Erythroblast (primary cell): Measurements from ENCODE around the gene ANAPC2.

Source experiments
- DNase-seq, 2 experiments: peaks; one replicate each; lab custom pipeline; 2025; lab: John Stamatoyannopoulos, UW
- GATA1 ChIP-seq: IDR thresholded peaks from 2 replicates; pipeline ENCODE4 v1.6.1; 2011; ENCODE audit warnings: low read depth, mild to moderate bottlenecking, control low read depth, low read length, moderate library complexity
- POLR2A ChIP-seq: IDR thresholded peaks from 2 replicates; pipeline ENCODE4 v1.6.1; 2011; ENCODE audit warnings: mild to moderate bottlenecking, low read length

The ANAPC2 gene

DNA sequence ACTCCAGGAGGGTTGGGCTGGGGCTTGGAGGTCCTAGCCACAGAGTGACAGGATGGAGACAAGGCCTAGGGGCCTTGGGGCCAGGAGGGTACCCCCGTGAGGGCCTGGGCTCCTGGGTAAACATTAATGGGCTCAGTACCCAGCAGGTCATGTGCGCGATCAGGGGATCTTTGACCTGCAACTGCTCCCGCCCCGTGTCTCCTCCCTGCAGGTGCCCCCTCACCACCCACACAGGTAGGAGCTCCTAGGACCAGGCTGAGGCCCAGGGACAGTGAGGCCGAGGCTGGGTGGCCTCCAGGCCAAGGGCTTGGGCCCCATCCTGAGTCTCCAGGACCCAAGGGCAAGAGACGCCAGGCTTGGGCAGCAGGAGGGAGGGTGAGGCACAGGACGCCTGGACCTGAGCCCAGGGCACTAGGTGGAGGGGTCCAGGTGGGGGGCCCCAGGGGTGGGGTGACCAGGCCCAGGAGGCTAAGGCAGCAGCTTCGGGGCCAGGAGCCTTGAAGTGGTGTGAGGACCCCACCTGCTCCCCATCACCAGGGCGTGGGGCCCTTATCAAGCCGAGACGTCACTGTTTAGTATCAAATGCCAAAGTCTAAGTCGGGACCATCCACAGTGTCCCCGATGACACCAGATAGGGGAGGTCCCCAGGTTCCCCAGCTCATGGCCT lies 42.5 kb upstream of the ANAPC2 start, which contains the start of gene SLC34A3:
Gene SLC34A3, plus strand, starts transcription at position 197 of the 667 bp plus-strand sequence. CDS start 802 bp downstream, outside the sequence.
- DNase-seq: no peak
- TF ChIP-seq POLR2A (no peak), GATA1 (no peak)

DNA sequence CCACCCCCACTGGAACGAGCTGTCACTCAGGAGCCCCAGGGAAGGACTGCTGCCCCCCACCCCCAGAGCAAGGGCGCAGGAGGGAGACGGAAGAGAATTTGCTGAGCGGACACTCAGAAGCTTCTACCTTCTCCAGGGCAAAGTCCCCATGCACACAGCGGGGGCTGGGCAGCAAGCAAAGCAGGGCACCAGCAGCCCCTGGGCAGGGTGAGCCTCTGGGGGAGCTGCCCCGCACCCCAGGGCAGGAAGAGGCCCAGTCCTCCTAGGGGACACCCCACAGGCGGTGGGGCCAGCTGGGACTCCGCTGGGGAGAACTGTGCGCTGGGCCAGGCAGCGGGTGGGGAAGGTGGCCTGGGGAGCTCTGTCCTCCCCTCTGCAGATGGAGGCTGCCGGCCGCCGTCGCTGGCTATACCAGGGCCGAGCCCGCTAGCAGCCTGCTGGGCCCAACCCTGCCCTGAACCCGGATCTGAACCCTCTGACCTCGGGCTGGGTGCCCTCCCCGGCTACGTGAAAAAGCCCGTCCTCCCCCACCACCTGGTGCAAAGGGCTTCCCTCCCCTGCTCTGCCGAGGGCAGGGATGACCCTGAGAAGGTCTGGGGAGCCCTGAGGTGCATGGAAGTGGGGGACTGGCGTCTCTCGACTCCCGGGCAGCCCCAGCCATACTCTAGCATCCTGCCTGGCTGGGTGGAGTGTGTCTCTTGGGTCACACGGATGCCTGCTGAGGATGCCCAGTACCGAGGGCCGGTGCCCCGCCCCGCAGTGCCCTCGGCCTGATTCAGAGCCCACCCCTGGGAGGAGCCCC lies 41.7 kb upstream of the ANAPC2 start:
- no peak for DNase-seq
- TF ChIP-seq GATA1 (no peak), POLR2A (no peak)

DNA sequence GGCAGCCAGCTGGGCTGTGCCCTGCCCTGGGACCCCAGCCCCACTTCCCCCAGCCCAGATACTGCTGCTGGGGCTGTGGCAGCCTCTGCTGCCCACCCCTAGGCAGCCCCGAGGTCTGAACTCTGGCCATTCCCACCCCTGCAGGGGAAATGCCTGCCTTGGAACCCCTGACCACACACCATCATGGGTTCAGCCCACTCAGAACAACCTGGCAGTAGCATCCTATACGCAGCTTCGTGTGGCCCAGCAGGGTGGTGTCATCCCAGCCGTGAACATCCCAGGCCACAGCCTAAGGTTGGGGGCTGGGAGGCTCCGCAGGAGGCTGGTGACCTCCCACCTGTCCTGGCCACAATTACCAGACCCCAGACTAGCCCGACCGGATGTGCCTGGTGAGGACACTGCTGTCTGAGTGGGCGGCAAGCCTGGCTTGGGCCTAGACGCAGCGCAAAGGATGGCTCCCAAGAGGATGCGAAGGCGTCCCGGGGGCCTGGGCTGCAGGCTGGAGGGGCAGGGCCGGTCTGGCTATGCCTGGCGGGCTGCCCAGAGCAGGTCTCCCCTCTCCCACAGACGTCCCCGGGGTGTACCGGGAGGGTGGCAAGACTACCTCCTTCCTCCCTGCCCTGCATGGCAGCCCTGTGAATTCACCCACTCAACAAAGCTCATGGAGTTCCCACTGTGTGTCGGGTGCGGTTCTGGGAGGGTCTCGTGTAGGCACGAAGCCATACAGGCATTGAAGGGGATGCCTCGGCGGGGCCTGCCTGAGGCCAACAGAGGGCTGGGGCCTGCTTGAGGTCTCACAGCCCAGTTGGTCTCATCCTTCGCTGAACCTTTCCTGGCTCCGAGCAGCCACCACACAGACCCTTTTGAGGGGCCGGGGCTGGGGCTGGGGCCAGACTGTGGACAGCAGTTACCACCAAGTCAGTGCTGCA lies 40.9 kb upstream of the ANAPC2 start:
- no peak for DNase-seq
- no peak for TF ChIP-seq POLR2A
- TF ChIP-seq GATA1: no peak

DNA sequence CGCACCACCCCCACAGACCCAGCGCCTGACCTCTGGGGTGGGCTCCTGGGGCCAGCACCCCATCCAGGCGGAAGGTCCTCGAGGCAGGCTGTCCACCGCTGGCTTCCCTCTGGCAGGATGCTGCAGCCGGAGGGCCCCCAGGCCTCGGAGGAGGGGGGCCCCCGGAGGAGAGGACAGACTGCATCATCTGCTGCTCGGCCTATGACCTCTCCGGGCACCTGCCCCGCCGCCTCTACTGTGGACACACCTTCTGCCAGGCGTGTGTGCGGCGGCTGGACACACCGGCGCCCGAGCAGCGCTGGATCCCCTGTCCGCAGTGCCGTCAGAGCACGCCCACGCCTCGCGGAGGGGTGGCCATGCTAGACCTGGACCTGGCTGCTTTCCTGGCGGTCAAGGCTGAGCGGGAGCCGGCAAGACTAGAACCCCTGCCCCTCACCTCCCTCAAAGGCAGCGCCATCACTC lies 40.2 kb upstream of the ANAPC2 start:
- TF ChIP-seq GATA1: no peak
- TF ChIP-seq POLR2A: no peak
- no peak for DNase-seq

DNA sequence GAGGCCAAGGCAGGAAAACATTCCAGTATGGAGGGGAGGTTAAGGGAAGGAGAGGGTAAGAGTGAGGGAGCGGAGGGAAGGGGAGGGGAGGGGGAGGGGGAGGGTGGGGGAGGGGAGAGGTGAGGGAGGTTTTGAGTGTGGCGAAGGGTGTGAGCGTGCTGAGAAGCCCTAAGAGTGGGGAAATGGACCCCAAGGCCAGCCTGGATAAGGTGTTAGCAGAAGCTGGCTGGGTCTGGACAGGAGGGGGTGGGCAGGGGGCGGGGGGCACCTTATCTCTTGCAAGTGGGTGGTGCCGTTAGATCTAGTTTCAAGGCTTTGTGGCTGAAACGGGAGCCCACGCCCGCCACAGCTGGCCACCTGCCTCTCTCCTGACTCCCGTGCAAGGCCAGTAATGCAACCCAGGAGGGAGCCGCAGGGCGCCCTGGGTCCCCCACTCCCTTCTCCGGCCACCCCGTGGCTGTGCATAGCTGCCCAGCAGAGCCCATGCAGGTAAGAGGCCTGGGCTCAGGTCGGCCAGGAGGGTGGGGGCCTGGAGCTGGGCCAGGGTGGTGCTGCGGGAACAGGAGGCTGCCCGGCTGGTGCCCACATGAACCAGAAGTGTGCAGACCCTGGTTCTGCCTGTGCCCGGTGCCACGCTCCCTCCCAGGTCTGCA lies 39.6 kb upstream of the ANAPC2 start:
- DNase-seq: no peak

DNA sequence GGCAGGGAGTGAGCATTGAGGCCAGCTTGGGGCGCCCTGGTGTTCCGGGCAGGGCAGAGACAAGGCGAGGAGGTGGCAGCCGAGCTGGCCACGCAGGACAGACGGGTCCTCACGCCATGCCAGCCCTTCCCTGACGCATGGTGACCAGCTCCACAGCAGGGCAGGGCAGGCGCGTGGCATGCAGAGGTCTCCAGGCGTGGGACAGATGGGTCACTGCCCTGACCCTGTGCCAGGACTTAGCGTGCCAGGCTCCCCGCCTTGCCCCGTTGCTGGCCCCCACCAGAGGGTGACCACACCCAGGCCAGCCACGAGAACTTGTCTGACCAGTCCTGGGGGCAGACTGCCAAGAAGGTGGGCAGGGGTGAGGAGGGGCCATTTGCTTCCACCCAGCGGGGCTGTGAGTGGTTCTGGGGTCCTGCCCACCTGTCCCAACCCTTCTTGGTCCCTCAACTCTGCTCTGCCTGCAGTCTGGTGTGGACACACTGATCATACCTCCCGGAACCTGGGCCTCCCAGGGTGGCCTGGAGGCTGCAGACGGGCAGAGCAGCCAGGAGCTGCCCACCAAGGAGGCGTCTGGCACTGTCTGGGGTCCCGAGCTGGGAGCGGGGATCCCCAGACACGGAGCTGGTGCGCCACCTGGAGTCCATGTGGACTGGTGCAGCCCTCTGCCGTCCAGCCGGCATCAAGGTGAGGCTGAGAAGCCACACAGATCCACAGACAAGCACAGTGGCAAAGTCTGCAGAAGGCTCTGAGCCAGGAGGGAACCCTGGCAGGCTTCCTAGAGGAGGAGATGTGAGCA lies 38.9 kb upstream of the ANAPC2 start, which contains the start of gene RNF224:
Gene RNF224, plus strand, starts transcription at position 449 of the 799 bp plus-strand sequence. CDS start 834 bp downstream, outside the sequence.
- TF ChIP-seq GATA1: no peak
- no peak for TF ChIP-seq POLR2A
- DNase-seq: peak; percentile 80 to 88

More for the DNA sequence above, 39.6 kb upstream of the ANAPC2 start:
- TF ChIP-seq POLR2A (no peak), GATA1 (no peak)

DNA sequence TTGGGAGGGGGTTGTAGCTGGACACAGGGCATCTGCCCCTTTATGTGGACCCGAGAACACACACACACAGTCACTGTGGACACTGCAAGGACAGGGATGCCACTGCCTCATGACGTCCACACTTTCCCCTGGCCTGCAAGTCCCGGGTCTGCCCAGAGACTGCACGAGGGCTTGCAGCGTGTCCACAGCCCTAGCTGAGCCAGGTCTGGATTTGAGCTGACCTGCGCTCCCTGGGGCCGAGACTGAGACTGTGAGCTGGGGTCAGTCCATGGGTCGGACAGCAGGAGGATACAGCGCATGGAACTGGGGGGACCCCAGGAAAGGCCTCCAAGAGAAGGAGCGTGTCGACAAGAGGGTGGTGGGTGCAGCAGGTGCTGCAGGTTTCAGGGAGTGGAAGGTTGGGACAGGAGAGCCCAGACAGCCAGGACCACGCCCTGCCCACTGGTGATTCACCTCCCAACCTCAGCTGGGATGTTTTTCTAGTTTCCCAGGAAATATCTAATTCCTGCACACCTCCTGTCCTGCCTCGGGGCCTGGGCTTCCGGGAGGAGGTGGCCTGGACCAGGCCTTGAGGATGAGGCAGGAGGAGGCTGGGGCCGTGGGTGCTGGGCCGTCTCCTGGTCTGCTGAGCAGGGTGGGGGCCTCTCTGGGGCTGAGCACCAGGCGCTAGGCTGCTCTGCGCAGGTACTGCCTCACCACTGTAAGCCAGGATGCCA lies 38.1 kb upstream of the ANAPC2 start:
- TF ChIP-seq POLR2A: no peak
- TF ChIP-seq GATA1: no peak
- no peak for DNase-seq

DNA sequence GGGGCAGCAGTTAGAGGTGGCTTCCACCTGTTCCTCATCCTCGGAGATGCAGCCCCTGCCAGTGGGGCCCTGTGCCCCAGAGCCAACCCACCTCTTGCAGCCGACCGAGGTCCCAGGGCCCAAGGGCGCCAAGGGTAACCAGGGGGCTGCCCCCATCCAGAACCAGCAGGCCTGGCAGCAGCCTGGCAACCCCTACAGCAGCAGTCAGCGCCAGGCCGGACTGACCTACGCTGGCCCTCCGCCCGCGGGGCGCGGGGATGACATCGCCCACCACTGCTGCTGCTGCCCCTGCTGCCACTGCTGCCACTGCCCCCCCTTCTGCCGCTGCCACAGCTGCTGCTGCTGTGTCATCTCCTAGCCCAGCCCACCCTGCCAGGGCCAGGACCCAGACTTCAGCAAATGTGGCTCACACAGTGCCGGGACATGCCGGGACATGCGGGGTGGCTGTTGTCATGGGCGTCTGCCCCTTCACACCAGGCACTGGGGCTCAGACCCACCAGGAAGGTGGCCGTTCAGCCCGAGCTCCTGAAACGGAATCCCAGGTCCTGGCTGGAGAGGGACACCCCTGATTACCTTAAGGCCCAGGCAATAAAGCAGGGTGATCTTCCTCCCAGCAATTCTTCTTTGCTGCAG lies 37.5 kb upstream of the ANAPC2 start:
- no peak for DNase-seq
- TF ChIP-seq GATA1 (no peak), POLR2A (no peak)

DNA sequence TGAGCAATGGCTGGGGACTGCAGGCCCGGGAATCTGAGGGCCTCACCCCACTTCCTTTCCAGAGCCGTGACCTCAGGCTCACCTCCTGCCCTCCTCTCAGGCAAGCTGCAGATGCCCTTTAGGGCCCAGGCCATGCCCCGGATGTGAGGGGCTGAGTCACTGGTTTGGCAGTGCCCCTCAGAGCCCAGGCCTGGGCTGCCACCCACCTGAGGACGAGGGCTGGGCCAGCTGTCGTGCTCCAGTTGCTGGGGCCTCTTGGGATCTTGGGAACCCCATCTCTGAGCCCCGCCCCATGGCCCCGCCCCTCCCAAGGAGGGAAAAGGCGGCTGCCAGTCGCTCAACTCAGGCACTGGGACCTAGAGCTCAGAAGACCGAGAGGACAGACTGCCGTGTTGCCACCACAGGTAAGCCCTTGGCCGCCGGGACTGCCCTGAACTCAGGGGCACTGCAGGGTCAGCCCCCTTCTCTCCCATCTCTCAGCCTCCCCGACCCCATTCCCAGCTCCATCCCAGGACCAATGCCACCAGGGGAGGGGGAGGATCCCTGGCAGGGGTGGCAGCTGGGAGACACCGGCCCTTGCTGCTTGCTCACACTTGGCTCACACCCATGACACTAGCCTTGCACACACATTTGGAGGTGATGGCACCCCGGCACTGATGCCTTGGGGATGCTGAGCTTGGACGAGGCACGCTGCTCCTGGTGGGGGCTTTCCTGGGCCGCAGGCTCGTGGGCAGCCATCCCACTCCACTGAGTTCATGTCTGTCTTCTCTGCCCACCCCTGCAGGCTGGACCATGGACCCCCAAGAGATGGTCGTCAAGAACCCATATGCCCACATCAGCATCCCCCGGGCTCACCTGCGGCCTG lies 36.7 kb upstream of the ANAPC2 start, which contains the start of gene CYSRT1:
Gene CYSRT1, plus strand, starts transcription at position 345 of the 865 bp plus-strand sequence. Its CDS starts 448 bp downstream, at position 793.
- DNase-seq: no peak
- TF ChIP-seq GATA1 (no peak), POLR2A (no peak)
